MM.1S (cell line): ENCODE results near the gene UXS1.

Experiments used
- EZH2 ChIP-seq: fragments of 300-600 bp; sonication (generic); optimal IDR thresholded peaks from 2 replicates; pipeline ENCODE3; 2017; ENCODE audit warnings: low read depth, mild to moderate bottlenecking, antibody characterized with exemption, low read length, mixed read lengths
- EZH2phosphoT487 ChIP-seq: fragments of 300-600 bp; sonication (generic); IDR thresholded peaks from 2 replicates; pipeline ENCODE4 v1.6.1; 2018; ENCODE audit warnings: antibody characterized with exemption, low read length
- TF ChIP-seq, protein P1 (sequence below): fragments of 300-600 bp; sonication (generic); IDR thresholded peaks from 2 replicates; pipeline ENCODE4 v1.5.1; 2016; ENCODE audit warnings: antibody characterized with exemption, low read length, mixed read lengths

- TF ChIP-seq, protein P1, sequence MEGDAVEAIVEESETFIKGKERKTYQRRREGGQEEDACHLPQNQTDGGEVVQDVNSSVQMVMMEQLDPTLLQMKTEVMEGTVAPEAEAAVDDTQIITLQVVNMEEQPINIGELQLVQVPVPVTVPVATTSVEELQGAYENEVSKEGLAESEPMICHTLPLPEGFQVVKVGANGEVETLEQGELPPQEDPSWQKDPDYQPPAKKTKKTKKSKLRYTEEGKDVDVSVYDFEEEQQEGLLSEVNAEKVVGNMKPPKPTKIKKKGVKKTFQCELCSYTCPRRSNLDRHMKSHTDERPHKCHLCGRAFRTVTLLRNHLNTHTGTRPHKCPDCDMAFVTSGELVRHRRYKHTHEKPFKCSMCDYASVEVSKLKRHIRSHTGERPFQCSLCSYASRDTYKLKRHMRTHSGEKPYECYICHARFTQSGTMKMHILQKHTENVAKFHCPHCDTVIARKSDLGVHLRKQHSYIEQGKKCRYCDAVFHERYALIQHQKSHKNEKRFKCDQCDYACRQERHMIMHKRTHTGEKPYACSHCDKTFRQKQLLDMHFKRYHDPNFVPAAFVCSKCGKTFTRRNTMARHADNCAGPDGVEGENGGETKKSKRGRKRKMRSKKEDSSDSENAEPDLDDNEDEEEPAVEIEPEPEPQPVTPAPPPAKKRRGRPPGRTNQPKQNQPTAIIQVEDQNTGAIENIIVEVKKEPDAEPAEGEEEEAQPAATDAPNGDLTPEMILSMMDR: no peak
- TF ChIP-seq EZH2phosphoT487 (no peak), EZH2 (no peak)
These were observed 35.2 kb downstream of the UXS1 start for GRCh38 chr2:106158871-106159270.
